IMR-90 (cell line): ENCODE results near the gene GAL3ST1. TPM values are rescaled to one million over a fixed set of nuclear protein-coding genes. Genes with fewer than 3 reads are reported as not detected.

Source experiments
- ATAC-seq: fragments of 200-7000 bp; cut with Tn5 transposase; 2 replicates; pipeline ENCODE4 v1.9.1; 2020; ENCODE audit warnings: low read depth, mild to moderate bottlenecking, moderate library complexity
- BruUV-seq: library from RNA; stranded (reverse); fragments of 400-500 nt; replicated peaks from 2 replicates; lab custom pipeline; 2021; lab: Mats Ljungman, UMichigan
- CTCF ChIA-PET: fragments of 300-600 bp; formaldehyde crosslinking; extraction: SDS; loops from one replicate; lab custom pipeline; 2021; ENCODE audit warnings: antibody characterized with exemption; lab: Yijun Ruan, JAX
- POLR2A ChIA-PET: fragments of 300-600 bp; sonication (Branson Sonifier 250); formaldehyde crosslinking; loops from one replicate; lab custom pipeline; 2022; ENCODE audit warnings: antibody characterized with exemption; ENCODE audit not compliant: unreplicated experiment; lab: Charles Lee
- DNase-seq: peaks from one replicate; pipeline ENCODE4 v3.0.0; 2013
- H2AFZ ChIP-seq: replicated peaks from 2 replicates; pipeline ENCODE3; 2013; ENCODE audit warnings: low read length, mild to moderate bottlenecking; ENCODE audit not compliant: poor library complexity
- H2AK5ac ChIP-seq: 2 replicates; pipeline ENCODE4 v1.6.1; 2013; ENCODE audit warnings: low read depth, low read length, inconsistent platforms
- H2AK9ac ChIP-seq: replicated peaks from 2 replicates; pipeline ENCODE3; 2013; ENCODE audit warnings: mild to moderate bottlenecking, low read depth, low read length, moderate library complexity; ENCODE audit not compliant: poor library complexity
- H2BK120ac ChIP-seq: 2 replicates; pipeline ENCODE4 v1.6.1; 2013; ENCODE audit warnings: low read depth, low read length, inconsistent platforms
- H2BK15ac ChIP-seq: 3 replicates; pipeline ENCODE4 v1.6.1; 2013; ENCODE audit warnings: low read depth, low read length, inconsistent platforms
- H2BK20ac ChIP-seq: 2 replicates; pipeline ENCODE4 v1.6.1; 2013; ENCODE audit warnings: low read depth, mild to moderate bottlenecking, inconsistent platforms, low read length, moderate library complexity
- H2BK5ac ChIP-seq: 2 replicates; pipeline ENCODE4 v1.6.1; 2013; ENCODE audit warnings: mild to moderate bottlenecking, low read depth, low read length, inconsistent platforms; ENCODE audit not compliant: poor library complexity, severe bottlenecking
- H3K14ac ChIP-seq: replicated peaks from 2 replicates; pipeline ENCODE4 v1.6.1; 2013; ENCODE audit warnings: low read depth, low read length, inconsistent platforms
- H3K18ac ChIP-seq: 2 replicates; pipeline ENCODE4 v1.6.1; 2013; ENCODE audit warnings: low read depth, low read length, control low read depth
- H3K23ac ChIP-seq: 2 replicates; pipeline ENCODE4 v1.6.1; 2013; ENCODE audit warnings: low read depth, low read length, inconsistent platforms
- H3K27ac ChIP-seq: 2 replicates; pipeline ENCODE4 v1.5.1; 2013; ENCODE audit warnings: mild to moderate bottlenecking, control low read depth, low read length; ENCODE audit not compliant: insufficient read depth
- H3K27me3 ChIP-seq: 2 replicates; pipeline ENCODE4 v1.6.1; 2013; ENCODE audit warnings: low read length; ENCODE audit not compliant: control insufficient read depth, insufficient read depth
- H3K36me3 ChIP-seq: 2 replicates; pipeline ENCODE4 v1.6.1; 2013; ENCODE audit warnings: low read length, mixed read lengths; ENCODE audit not compliant: control insufficient read depth, insufficient read depth
- H3K4ac ChIP-seq: 2 replicates; pipeline ENCODE4 v1.6.1; 2013; ENCODE audit warnings: low read depth, low read length, inconsistent platforms
- H3K4me1 ChIP-seq: 2 replicates; pipeline ENCODE4 v1.6.1; 2013; ENCODE audit warnings: low read length, mixed read lengths; ENCODE audit not compliant: control insufficient read depth, insufficient read depth
- H3K4me2 ChIP-seq: 2 replicates; pipeline ENCODE4 v1.6.1; 2013; ENCODE audit warnings: low read depth, mild to moderate bottlenecking, control low read depth, low read length, moderate library complexity
- H3K4me3 ChIP-seq: 2 replicates; pipeline ENCODE4 v1.5.1; 2013; ENCODE audit warnings: low read depth, mild to moderate bottlenecking, control low read depth, low read length, moderate library complexity; ENCODE audit not compliant: insufficient read depth
- H3K56ac ChIP-seq: 2 replicates; pipeline ENCODE4 v1.6.1; 2013; ENCODE audit warnings: low read length, inconsistent platforms; ENCODE audit not compliant: insufficient read depth; ENCODE audit errors: extremely low read depth
- H3K79me1 ChIP-seq, 2 experiments: 2 replicates each; pipeline ENCODE4 v1.6.1; 2013; ENCODE audit warnings: low read length in 2 of 2, inconsistent platforms in 1 of 2, low read depth in 1 of 2
- H3K9ac ChIP-seq: 2 replicates; pipeline ENCODE4 v1.6.1; 2013; ENCODE audit warnings: low read depth, low read length, control low read depth
- H3K9me1 ChIP-seq: 2 replicates; pipeline ENCODE4 v1.6.1; 2013; ENCODE audit warnings: low read length, inconsistent platforms; ENCODE audit not compliant: insufficient read depth
- H3K9me3 ChIP-seq: 2 replicates; pipeline ENCODE4 v1.6.1; 2013; ENCODE audit warnings: low read length; ENCODE audit not compliant: control insufficient read depth, insufficient read depth
- H4K20me1 ChIP-seq: 2 replicates; pipeline ENCODE4 v1.6.1; 2013; ENCODE audit warnings: low read length, inconsistent platforms; ENCODE audit not compliant: insufficient read depth
- H4K5ac ChIP-seq: 2 replicates; pipeline ENCODE4 v1.6.1; 2013; ENCODE audit warnings: mild to moderate bottlenecking, low read depth, low read length, control low read depth
- H4K8ac ChIP-seq, 2 experiments: 2 replicates each; pipeline ENCODE4 v1.6.1; 2013; ENCODE audit warnings: low read depth in 2 of 2, low read length in 2 of 2, control low read depth in 1 of 2, inconsistent platforms in 1 of 2
- H4K91ac ChIP-seq: 2 replicates; pipeline ENCODE4 v1.6.1; 2013; ENCODE audit warnings: low read depth, low read length, inconsistent platforms; ENCODE audit not compliant: insufficient read depth
- CEBPB ChIP-seq: IDR thresholded peaks from 2 replicates; pipeline ENCODE4 v1.6.1; 2012; ENCODE audit warnings: low read depth, low read length, improper control_type of control experiment
- CHD1 ChIP-seq: IDR thresholded peaks from 2 replicates; pipeline ENCODE4 v1.6.1; 2012; ENCODE audit warnings: low read depth, low read length, improper control_type of control experiment
- ELK1 ChIP-seq: fragments of 150-350 bp; IDR thresholded peaks from 2 replicates; pipeline ENCODE4 v1.6.1; 2016; ENCODE audit warnings: low read depth, mild to moderate bottlenecking, low read length, moderate library complexity, borderline replicate concordance
- FOS ChIP-seq: fragments of 150-350 bp; IDR thresholded peaks from 2 replicates; pipeline ENCODE4 v1.6.1; 2016; ENCODE audit warnings: low read depth, low read length
- MAFK ChIP-seq: IDR thresholded peaks from 2 replicates; pipeline ENCODE4 v1.6.1; 2012; ENCODE audit warnings: low read depth, low read length, improper control_type of control experiment
- MXI1 ChIP-seq: IDR thresholded peaks from 2 replicates; pipeline ENCODE4 v1.6.1; 2012; ENCODE audit warnings: low read depth, mild to moderate bottlenecking, low read length, moderate library complexity, borderline replicate concordance
- NFE2L2 ChIP-seq: fragments of 150-350 bp; IDR thresholded peaks from 2 replicates; pipeline ENCODE4 v1.6.1; 2016; ENCODE audit warnings: low read depth, mild to moderate bottlenecking, low read length
- RAD21 ChIP-seq: IDR thresholded peaks from 2 replicates; pipeline ENCODE4 v1.6.1; 2012; ENCODE audit warnings: low read length, improper control_type of control experiment
- RCOR1 ChIP-seq: IDR thresholded peaks from 2 replicates; pipeline ENCODE4 v1.6.1; 2012; ENCODE audit warnings: mild to moderate bottlenecking, low read length, improper control_type of control experiment; ENCODE audit not compliant: insufficient replicate concordance
- RFX5 ChIP-seq: IDR thresholded peaks from 2 replicates; pipeline ENCODE4 v1.8.0; 2012; ENCODE audit warnings: low read depth, mild to moderate bottlenecking, low read length, moderate library complexity
- SMC3 ChIP-seq: fragments of 150-350 bp; IDR thresholded peaks from 2 replicates; pipeline ENCODE4 v1.6.1; 2016; ENCODE audit warnings: low read depth, mild to moderate bottlenecking, antibody characterized with exemption, low read length, moderate library complexity
- WGBS, 2 experiments: methylation state at CpG; one replicate each; pipeline versions ENCODE4 v1.1.5 to v1.1.7; 2013; ENCODE audit warnings: missing lambda C conversion rate in 2 of 2; ENCODE audit not compliant: insufficient read length in 1 of 2; ENCODE audit errors: extremely low coverage in 2 of 2; 5-methylcytosine and 5-hydroxymethylcytosine counted together
- dilution Hi-C: fragments of 300-500 bp; cut with HindIII; formaldehyde crosslinking; loops from one replicate; pipeline ENCODE4 v1.14.3; 2018; ENCODE audit warnings: low sequenced_read_pairs; ENCODE audit not compliant: unreplicated experiment
- in situ Hi-C: fragments of 300-500 bp; cut with MboI; formaldehyde crosslinking; loops from 3 replicates; pipeline ENCODE4 v1.14.3; 2019; ENCODE audit warnings: low sequenced_read_pairs, inconsistent platforms, mixed read lengths
- intact Hi-C: fragments of 100-400 bp; cut with micrococcal nuclease; formaldehyde crosslinking; loops from 2 replicates; pipeline ENCODE4 v1.10.0; 2022
- polyA plus RNA-seq, 3 experiments: library from polyadenylated mRNA; depleted of rRNA; stranded (reverse); fragments of >200 nt; gene quantifications; 2 replicates each; pipeline ENCODE4 v1.2.3, GENCODE V29; 2012; ENCODE audit warnings: low replicate concordance in 1 of 3
- total RNA-seq: library from RNA; depleted of rRNA; stranded (reverse); fragments of >200 nt; gene quantifications from 2 replicates; pipeline ENCODE4 v1.2.3, GENCODE V29; 2012
- TF ChIP-seq, protein P1 (sequence below): fragments of 150-350 bp; IDR thresholded peaks from 2 replicates; pipeline ENCODE4 v1.6.1; 2017; ENCODE audit warnings: mild to moderate bottlenecking, antibody characterized with exemption, low read length, low read depth
- TF ChIP-seq, protein P2 (sequence below): conservative IDR thresholded peaks from 2 replicates; pipeline ENCODE4 v1.5.1; 2012; ENCODE audit warnings: mild to moderate bottlenecking, low read depth, low read length, improper control_type of control experiment

The GAL3ST1 gene
- total and polyA plus RNA-seq, 2 of the 4 experiments (the other 2 are of a cell fraction) = not detected

GRCh38 chr22:30557243-30557642, 17.2 kb downstream of the GAL3ST1 start:
- Histone ChIP-seq H3K23ac (no peak overlapping the region), H3K4me3 (no peak overlapping the region), H3K18ac (no peak overlapping the region), H3K9me3 (no peaks in the 10 kb centered on the region), H2AFZ (no peak overlapping the region), H3K79me1 (no peaks in the 10 kb centered on the region), H2BK5ac (no peak overlapping the region), H3K56ac (no peak overlapping the region), H3K4me2 (no peak overlapping the region), H4K20me1 (no peaks in the 10 kb centered on the region), H4K5ac (no peak overlapping the region), H3K14ac (no peak overlapping the region), H3K36me3 (no peaks in the 10 kb centered on the region), H3K4ac (no peak overlapping the region), H3K9me1 (no peaks in the 10 kb centered on the region), H3K4me1 (no peaks in the 10 kb centered on the region), H2AK5ac (no peak overlapping the region), H2BK120ac (no peak overlapping the region), H2BK15ac (no peak overlapping the region), H3K27ac (no peak overlapping the region), H4K8ac (no peak overlapping the region), H3K9ac (no peak overlapping the region), H4K91ac (no peak overlapping the region), H2BK20ac (no peak overlapping the region), H3K27me3 (peaks cover 14% of the 10 kb centered on the region; the same call in 1 of the 2 replicates), H2AK9ac (no peak overlapping the region)
- in situ Hi-C loops (no loop called here), dilution Hi-C loops (no loop called here), intact Hi-C loops (no loop called here)
- DNase-seq (no peak), ATAC-seq (no peak)
- CTCF ChIA-PET = no interaction called here
- TF ChIP-seq ELK1 (no peak), NFE2L2 (no peak), MXI1 (no peak), RCOR1 (no peak), FOS (no peak), RAD21 (no peak), SMC3 (no peak), RFX5 (no peak), CEBPB (no peak), MAFK (no peak), CHD1 (no peak)
- TF ChIP-seq, protein P1, sequence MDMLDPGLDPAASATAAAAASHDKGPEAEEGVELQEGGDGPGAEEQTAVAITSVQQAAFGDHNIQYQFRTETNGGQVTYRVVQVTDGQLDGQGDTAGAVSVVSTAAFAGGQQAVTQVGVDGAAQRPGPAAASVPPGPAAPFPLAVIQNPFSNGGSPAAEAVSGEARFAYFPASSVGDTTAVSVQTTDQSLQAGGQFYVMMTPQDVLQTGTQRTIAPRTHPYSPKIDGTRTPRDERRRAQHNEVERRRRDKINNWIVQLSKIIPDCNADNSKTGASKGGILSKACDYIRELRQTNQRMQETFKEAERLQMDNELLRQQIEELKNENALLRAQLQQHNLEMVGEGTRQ = no peak
- TF ChIP-seq, protein P2, sequence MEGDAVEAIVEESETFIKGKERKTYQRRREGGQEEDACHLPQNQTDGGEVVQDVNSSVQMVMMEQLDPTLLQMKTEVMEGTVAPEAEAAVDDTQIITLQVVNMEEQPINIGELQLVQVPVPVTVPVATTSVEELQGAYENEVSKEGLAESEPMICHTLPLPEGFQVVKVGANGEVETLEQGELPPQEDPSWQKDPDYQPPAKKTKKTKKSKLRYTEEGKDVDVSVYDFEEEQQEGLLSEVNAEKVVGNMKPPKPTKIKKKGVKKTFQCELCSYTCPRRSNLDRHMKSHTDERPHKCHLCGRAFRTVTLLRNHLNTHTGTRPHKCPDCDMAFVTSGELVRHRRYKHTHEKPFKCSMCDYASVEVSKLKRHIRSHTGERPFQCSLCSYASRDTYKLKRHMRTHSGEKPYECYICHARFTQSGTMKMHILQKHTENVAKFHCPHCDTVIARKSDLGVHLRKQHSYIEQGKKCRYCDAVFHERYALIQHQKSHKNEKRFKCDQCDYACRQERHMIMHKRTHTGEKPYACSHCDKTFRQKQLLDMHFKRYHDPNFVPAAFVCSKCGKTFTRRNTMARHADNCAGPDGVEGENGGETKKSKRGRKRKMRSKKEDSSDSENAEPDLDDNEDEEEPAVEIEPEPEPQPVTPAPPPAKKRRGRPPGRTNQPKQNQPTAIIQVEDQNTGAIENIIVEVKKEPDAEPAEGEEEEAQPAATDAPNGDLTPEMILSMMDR = no peak
- POLR2A ChIA-PET = no interaction called here
- BruUV-seq = no TSS peak
- no CpG with 5 or more reads among the region's 8 CpGs for WGBS, 2 experiments
